Mammary epithelial cell (primary cell): ENCODE measurements around the gene HMGA1.

ENCODE experiments used
- EZH2 ChIP-seq: IDR thresholded peaks from 2 replicates; pipeline ENCODE4 v1.6.1; 2012; ENCODE audit warnings: low read length, inconsistent platforms, borderline replicate concordance
- TF ChIP-seq, protein P1 (sequence below), 2 donors: IDR thresholded peaks in 1 of 2; conservative IDR thresholded peaks in 1 of 2; 2 replicates each; pipeline ENCODE4 v1.5.1; 2011 to 2012; ENCODE audit warnings: inconsistent platforms in 2 of 2, low read length in 2 of 2, mild to moderate bottlenecking in 2 of 2, control low read depth in 1 of 2, low read depth in 1 of 2; ENCODE audit not compliant: insufficient read depth in 1 of 2; ENCODE audit errors: extremely low read depth in 1 of 2

DNA sequence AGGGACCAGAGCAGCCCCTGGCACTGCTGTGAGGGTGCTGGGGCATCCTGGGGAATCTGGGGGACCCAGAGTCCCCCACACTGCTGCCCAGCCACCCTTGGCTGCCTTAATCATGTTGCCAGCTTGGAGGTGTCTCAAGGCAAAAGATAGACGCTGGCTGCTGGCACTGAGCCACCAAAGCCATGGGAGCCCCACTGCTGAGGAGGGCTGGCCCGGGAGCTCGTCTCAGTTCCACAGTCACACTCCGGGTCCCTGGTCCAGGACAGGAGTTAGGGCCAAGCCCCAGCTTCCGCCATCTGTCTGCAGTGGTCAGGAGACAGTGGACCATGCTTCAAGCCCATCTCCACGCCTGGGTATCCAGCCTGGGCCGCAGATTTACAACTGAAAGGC is 41.0 kb upstream of the HMGA1 start:
- TF ChIP-seq, protein P1, sequence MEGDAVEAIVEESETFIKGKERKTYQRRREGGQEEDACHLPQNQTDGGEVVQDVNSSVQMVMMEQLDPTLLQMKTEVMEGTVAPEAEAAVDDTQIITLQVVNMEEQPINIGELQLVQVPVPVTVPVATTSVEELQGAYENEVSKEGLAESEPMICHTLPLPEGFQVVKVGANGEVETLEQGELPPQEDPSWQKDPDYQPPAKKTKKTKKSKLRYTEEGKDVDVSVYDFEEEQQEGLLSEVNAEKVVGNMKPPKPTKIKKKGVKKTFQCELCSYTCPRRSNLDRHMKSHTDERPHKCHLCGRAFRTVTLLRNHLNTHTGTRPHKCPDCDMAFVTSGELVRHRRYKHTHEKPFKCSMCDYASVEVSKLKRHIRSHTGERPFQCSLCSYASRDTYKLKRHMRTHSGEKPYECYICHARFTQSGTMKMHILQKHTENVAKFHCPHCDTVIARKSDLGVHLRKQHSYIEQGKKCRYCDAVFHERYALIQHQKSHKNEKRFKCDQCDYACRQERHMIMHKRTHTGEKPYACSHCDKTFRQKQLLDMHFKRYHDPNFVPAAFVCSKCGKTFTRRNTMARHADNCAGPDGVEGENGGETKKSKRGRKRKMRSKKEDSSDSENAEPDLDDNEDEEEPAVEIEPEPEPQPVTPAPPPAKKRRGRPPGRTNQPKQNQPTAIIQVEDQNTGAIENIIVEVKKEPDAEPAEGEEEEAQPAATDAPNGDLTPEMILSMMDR (conservative IDR thresholded peaks at IDR 0.05 in 1 of 2, IDR thresholded peaks at IDR 0.05 in 1 of 2; ENCODE audit: extremely low read depth in 1 of 2, insufficient read depth in 1 of 2, low read depth in 1 of 2, low read length in 2 of 2), result no peak
- no peak for TF ChIP-seq EZH2
